Liver (tissue), 9 donors: ENCODE measurements around the gene KCNK3. TPM values are rescaled to one million over a fixed set of nuclear protein-coding genes. Genes with fewer than 3 reads are reported as not detected.

ENCODE experiments used
- DNase-seq: peaks from one replicate; pipeline ENCODE4 v3.0.0-alpha.2; 2017; ENCODE audit warnings: low spot score
- H3K27ac ChIP-seq, 2 donors: one replicate each; pipeline ENCODE4 v1.7.0; 2013; ENCODE audit warnings: inconsistent platforms in 2 of 2, low read length in 2 of 2, control low read depth in 1 of 2, low read depth in 1 of 2, mild to moderate bottlenecking in 1 of 2
- H3K27me3 ChIP-seq, 4 donors: one replicate each; pipeline versions ENCODE4 v1.6.1 to v1.7.0; 2013; ENCODE audit warnings: low read length in 3 of 4, inconsistent platforms in 1 of 4, mild to moderate bottlenecking in 1 of 4, moderate library complexity in 1 of 4; ENCODE audit not compliant: control insufficient read depth in 4 of 4, insufficient read depth in 4 of 4
- H3K36me3 ChIP-seq, 4 donors: one replicate each; pipeline versions ENCODE4 v1.6.1 to v1.7.0; 2013; ENCODE audit warnings: low read length in 3 of 4, mild to moderate bottlenecking in 3 of 4, low read depth in 1 of 4, moderate library complexity in 1 of 4; ENCODE audit not compliant: control insufficient read depth in 4 of 4, insufficient read depth in 3 of 4
- H3K4me1 ChIP-seq, 4 donors: one replicate each; pipeline versions ENCODE4 v1.6.1 to v1.7.0; 2013; ENCODE audit warnings: low read length in 3 of 4, mild to moderate bottlenecking in 3 of 4, moderate library complexity in 1 of 4; ENCODE audit not compliant: control insufficient read depth in 4 of 4, insufficient read depth in 4 of 4
- H3K4me3 ChIP-seq, 3 donors: one replicate each; pipeline versions ENCODE4 v1.6.1 to v1.7.0; 2013; ENCODE audit warnings: low read length in 3 of 3, control low read depth in 1 of 3, low read depth in 1 of 3, mild to moderate bottlenecking in 1 of 3
- H3K9ac ChIP-seq, 2 donors: one replicate each; pipeline ENCODE4 v1.7.0; 2013; ENCODE audit warnings: low read length in 2 of 2, mild to moderate bottlenecking in 2 of 2, moderate library complexity in 2 of 2, control low read depth in 1 of 2, low read depth in 1 of 2
- H3K9me3 ChIP-seq, 4 donors: one replicate each; pipeline versions ENCODE4 v1.6.1 to v1.7.0; 2013; ENCODE audit warnings: low read length in 3 of 4; ENCODE audit not compliant: control insufficient read depth in 4 of 4
- EGR1 ChIP-seq, 2 donors: IDR thresholded peaks; 2 replicates each; pipeline ENCODE4 v1.6.1; 2016 to 2018; ENCODE audit warnings: antibody characterized with exemption in 2 of 2, low read depth in 2 of 2
- FOXA1 ChIP-seq: IDR thresholded peaks from 2 replicates; pipeline ENCODE4 v1.6.1; 2016; ENCODE audit warnings: antibody characterized with exemption
- FOXA2 ChIP-seq: IDR thresholded peaks from 2 replicates; pipeline ENCODE4 v1.6.1; 2016; ENCODE audit warnings: antibody characterized with exemption
- GABPA ChIP-seq, 2 donors: IDR thresholded peaks in 1 of 2; conservative IDR thresholded peaks in 1 of 2; 2 replicates each; pipeline ENCODE4 v1.6.1; 2016; ENCODE audit warnings: antibody characterized with exemption in 2 of 2, mild to moderate bottlenecking in 1 of 2, moderate library complexity in 1 of 2
- HNF4A ChIP-seq, 2 donors: conservative IDR thresholded peaks; 2 replicates each; pipeline ENCODE4 v1.6.1; 2016; ENCODE audit warnings: antibody characterized with exemption in 2 of 2, mild to moderate bottlenecking in 2 of 2
- JUND ChIP-seq, 2 donors: IDR thresholded peaks; 2 replicates each; pipeline ENCODE4 v1.6.1; 2016; ENCODE audit warnings: antibody characterized with exemption in 2 of 2
- NR2F2 ChIP-seq: IDR thresholded peaks from 2 replicates; pipeline ENCODE4 v1.6.1; 2016; ENCODE audit warnings: antibody characterized with exemption
- RAD21 ChIP-seq, 2 donors: IDR thresholded peaks; 2 replicates each; pipeline ENCODE4 v1.6.1; 2016; ENCODE audit warnings: antibody characterized with exemption in 2 of 2, mild to moderate bottlenecking in 2 of 2
- RXRA ChIP-seq, 2 donors: IDR thresholded peaks; 2 replicates each; pipeline ENCODE4 v1.6.1; 2017 to 2018; ENCODE audit warnings: antibody characterized with exemption in 2 of 2, mild to moderate bottlenecking in 1 of 2
- SP1 ChIP-seq: IDR thresholded peaks from 2 replicates; pipeline ENCODE4 v1.6.1; 2018; ENCODE audit warnings: antibody characterized with exemption, mild to moderate bottlenecking
- TAF1 ChIP-seq: conservative IDR thresholded peaks from 2 replicates; pipeline ENCODE4 v1.6.1; 2016; ENCODE audit warnings: antibody characterized with exemption, mild to moderate bottlenecking
- YY1 ChIP-seq: IDR thresholded peaks from 2 replicates; pipeline ENCODE4 v1.6.1; 2016; ENCODE audit warnings: antibody characterized with exemption, mild to moderate bottlenecking
- WGBS: extraction: QIAGEN DNeasy Blood & Tissue Kit; methylation state at CpG from one replicate; pipeline ENCODE4 v1.1.7; 2013; 5-methylcytosine and 5-hydroxymethylcytosine counted together
- polyA plus RNA-seq, 2 donors: library from polyadenylated mRNA; stranded (reverse) in 1 of 2; unstranded in 1 of 2; fragments of 200-250 nt in 1 of 2; fragments of >200 nt in 1 of 2; fragmentation: Nextera tagmentation in 1 of 2; extraction: Ambion mirVana in 1 of 2; gene quantifications; one replicate each; pipeline versions ENCODE4 v1.2.1 to v1.2.3, GENCODE V29; 2013 to 2015
- total RNA-seq, 2 donors: library from RNA; depleted of rRNA; stranded (reverse); fragments of >200 nt; gene quantifications; one replicate each; pipeline ENCODE4 v1.2.3, GENCODE V29; 2014
- TF ChIP-seq, protein P1 (sequence below): fragments of 150-350 bp; IDR thresholded peaks from 2 replicates; pipeline ENCODE4 v1.5.1; 2017; ENCODE audit warnings: improper control_type of control experiment, low read depth, low read length; ENCODE audit not compliant: missing input control
- TF ChIP-seq, protein P2 (sequence below): IDR thresholded peaks from 2 replicates; pipeline ENCODE4 v1.6.1; 2016; ENCODE audit warnings: antibody characterized with exemption
- TF ChIP-seq, protein P3 (sequence below): IDR thresholded peaks from 2 replicates; pipeline ENCODE4 v1.6.1; 2016; ENCODE audit warnings: antibody characterized with exemption, mild to moderate bottlenecking
- TF ChIP-seq, protein P4 (sequence below): IDR thresholded peaks from 2 replicates; pipeline ENCODE4 v1.6.1; 2016; ENCODE audit warnings: antibody characterized with exemption
- TF ChIP-seq, protein P5 (sequence below): IDR thresholded peaks from 2 replicates; pipeline ENCODE4 v1.6.1; 2016; ENCODE audit warnings: antibody characterized with exemption
- donor health status: healthy.
- donor health status: healthy.
- donor health status: healthy.
- donor health status: healthy.
- donor health status: healthy.

KCNK3 gene
- total and polyA plus RNA-seq, 4 donors, result 0.78 to 6.6 (median 2.6) TPM; not detected in 1

DNA sequence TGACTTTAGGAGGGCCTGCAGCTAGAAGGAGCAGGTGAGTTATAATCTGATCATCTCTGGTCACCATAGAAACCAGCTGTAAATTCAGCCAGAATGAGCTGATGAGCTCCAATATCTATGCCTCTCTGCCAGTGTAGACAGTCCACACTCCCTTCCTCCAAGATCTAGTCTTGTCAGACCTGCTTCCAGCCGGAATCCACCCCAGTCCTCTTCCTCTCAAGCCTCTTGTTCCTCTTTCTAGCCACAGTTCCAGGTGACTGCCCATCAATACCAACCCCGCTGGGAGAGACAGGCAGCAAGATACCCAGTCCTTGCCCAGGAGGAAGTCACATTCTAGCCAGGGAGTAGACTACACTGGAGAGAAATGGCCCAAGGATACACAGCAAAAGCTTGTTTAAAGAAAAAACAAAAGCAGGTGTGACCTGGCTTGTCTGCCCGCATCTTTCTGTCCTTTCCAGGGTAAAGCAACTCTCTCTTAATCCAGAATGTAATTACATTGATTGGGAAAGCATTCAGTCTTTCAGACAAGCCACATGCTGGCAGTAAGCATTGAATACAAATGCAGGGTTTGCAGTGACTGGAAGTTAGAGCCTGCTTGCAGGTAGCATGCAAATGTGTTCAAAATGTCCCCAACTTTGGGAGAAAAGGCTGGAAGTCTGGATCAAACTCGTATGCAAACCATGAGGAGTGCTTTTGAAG, 62.6 kb downstream of the KCNK3 start:
- Histone ChIP-seq H3K9me3 (no peaks in the 10 kb centered on the region), H3K27ac (no peak overlapping the region), H3K4me1 (peaks cover 0 to 6% (median 0%) of the 10 kb centered on the region in 4 donors), H3K27me3 (no peaks in the 10 kb centered on the region), H3K9ac (no peak overlapping the region), H3K4me3 (no peak overlapping the region), H3K36me3 (no peaks in the 10 kb centered on the region)
- 88% methylated on average over 4 of the region's 4 CpGs for WGBS
- TF ChIP-seq, protein P1, sequence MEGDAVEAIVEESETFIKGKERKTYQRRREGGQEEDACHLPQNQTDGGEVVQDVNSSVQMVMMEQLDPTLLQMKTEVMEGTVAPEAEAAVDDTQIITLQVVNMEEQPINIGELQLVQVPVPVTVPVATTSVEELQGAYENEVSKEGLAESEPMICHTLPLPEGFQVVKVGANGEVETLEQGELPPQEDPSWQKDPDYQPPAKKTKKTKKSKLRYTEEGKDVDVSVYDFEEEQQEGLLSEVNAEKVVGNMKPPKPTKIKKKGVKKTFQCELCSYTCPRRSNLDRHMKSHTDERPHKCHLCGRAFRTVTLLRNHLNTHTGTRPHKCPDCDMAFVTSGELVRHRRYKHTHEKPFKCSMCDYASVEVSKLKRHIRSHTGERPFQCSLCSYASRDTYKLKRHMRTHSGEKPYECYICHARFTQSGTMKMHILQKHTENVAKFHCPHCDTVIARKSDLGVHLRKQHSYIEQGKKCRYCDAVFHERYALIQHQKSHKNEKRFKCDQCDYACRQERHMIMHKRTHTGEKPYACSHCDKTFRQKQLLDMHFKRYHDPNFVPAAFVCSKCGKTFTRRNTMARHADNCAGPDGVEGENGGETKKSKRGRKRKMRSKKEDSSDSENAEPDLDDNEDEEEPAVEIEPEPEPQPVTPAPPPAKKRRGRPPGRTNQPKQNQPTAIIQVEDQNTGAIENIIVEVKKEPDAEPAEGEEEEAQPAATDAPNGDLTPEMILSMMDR, result no peak
- TF ChIP-seq TAF1, result no peak
- TF ChIP-seq JUND (IDR thresholded peaks at IDR 0.05), result no peak
- no peak for TF ChIP-seq NR2F2
- no peak for TF ChIP-seq YY1
- no peak for TF ChIP-seq SP1
- TF ChIP-seq RXRA (IDR thresholded peaks at IDR 0.05), result no peak
- TF ChIP-seq FOXA1, result no peak
- TF ChIP-seq, protein P2, sequence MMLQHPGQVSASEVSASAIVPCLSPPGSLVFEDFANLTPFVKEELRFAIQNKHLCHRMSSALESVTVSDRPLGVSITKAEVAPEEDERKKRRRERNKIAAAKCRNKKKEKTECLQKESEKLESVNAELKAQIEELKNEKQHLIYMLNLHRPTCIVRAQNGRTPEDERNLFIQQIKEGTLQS, result no peak
- TF ChIP-seq, protein P3, sequence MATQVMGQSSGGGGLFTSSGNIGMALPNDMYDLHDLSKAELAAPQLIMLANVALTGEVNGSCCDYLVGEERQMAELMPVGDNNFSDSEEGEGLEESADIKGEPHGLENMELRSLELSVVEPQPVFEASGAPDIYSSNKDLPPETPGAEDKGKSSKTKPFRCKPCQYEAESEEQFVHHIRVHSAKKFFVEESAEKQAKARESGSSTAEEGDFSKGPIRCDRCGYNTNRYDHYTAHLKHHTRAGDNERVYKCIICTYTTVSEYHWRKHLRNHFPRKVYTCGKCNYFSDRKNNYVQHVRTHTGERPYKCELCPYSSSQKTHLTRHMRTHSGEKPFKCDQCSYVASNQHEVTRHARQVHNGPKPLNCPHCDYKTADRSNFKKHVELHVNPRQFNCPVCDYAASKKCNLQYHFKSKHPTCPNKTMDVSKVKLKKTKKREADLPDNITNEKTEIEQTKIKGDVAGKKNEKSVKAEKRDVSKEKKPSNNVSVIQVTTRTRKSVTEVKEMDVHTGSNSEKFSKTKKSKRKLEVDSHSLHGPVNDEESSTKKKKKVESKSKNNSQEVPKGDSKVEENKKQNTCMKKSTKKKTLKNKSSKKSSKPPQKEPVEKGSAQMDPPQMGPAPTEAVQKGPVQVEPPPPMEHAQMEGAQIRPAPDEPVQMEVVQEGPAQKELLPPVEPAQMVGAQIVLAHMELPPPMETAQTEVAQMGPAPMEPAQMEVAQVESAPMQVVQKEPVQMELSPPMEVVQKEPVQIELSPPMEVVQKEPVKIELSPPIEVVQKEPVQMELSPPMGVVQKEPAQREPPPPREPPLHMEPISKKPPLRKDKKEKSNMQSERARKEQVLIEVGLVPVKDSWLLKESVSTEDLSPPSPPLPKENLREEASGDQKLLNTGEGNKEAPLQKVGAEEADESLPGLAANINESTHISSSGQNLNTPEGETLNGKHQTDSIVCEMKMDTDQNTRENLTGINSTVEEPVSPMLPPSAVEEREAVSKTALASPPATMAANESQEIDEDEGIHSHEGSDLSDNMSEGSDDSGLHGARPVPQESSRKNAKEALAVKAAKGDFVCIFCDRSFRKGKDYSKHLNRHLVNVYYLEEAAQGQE, result no peak
- TF ChIP-seq, protein P4, sequence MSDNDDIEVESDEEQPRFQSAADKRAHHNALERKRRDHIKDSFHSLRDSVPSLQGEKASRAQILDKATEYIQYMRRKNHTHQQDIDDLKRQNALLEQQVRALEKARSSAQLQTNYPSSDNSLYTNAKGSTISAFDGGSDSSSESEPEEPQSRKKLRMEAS, result no peak
- TF ChIP-seq FOXA2, result no peak
- no peak for TF ChIP-seq RAD21 (IDR thresholded peaks at IDR 0.05)
- TF ChIP-seq, protein P5, sequence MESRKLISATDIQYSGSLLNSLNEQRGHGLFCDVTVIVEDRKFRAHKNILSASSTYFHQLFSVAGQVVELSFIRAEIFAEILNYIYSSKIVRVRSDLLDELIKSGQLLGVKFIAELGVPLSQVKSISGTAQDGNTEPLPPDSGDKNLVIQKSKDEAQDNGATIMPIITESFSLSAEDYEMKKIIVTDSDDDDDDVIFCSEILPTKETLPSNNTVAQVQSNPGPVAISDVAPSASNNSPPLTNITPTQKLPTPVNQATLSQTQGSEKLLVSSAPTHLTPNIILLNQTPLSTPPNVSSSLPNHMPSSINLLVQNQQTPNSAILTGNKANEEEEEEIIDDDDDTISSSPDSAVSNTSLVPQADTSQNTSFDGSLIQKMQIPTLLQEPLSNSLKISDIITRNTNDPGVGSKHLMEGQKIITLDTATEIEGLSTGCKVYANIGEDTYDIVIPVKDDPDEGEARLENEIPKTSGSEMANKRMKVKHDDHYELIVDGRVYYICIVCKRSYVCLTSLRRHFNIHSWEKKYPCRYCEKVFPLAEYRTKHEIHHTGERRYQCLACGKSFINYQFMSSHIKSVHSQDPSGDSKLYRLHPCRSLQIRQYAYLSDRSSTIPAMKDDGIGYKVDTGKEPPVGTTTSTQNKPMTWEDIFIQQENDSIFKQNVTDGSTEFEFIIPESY, result no peak
- no peak for TF ChIP-seq HNF4A (conservative IDR thresholded peaks at IDR 0.05)
- TF ChIP-seq GABPA (IDR thresholded peaks at IDR 0.05 in 1 of 2, conservative IDR thresholded peaks at IDR 0.05 in 1 of 2), result no peak
- no peak for TF ChIP-seq EGR1 (IDR thresholded peaks at IDR 0.05; ENCODE audit: low read depth in 2 of 2)
- DNase-seq, result no peak
